Ishikawa (cell line): ENCODE results near the gene LRRC18.

Source experiments
- CEBPB ChIP-seq: IDR thresholded peaks from 2 replicates; pipeline ENCODE4 v1.6.1; 2012
- CREB1 ChIP-seq: IDR thresholded peaks from 2 replicates; pipeline ENCODE4 v1.6.1; 2012; ENCODE audit warnings: low read depth
- EGR1 ChIP-seq: IDR thresholded peaks from 2 replicates; pipeline ENCODE4 v1.6.1; 2012
- EP300 ChIP-seq: IDR thresholded peaks from 2 replicates; pipeline ENCODE4 v1.6.1; 2012; ENCODE audit warnings: borderline replicate concordance
- FOXM1 ChIP-seq: IDR thresholded peaks from 2 replicates; pipeline ENCODE4 v1.6.1; 2012; ENCODE audit warnings: low read depth, borderline replicate concordance
- NFIC ChIP-seq: IDR thresholded peaks from 2 replicates; pipeline ENCODE4 v1.6.1; 2012
- RAD21 ChIP-seq: IDR thresholded peaks from 2 replicates; pipeline ENCODE4 v1.6.1; 2012; ENCODE audit warnings: low read depth
- REST ChIP-seq: IDR thresholded peaks from 2 replicates; pipeline ENCODE4 v1.6.1; 2012; ENCODE audit warnings: low read depth, mild to moderate bottlenecking
- TAF1 ChIP-seq: IDR thresholded peaks from 2 replicates; pipeline ENCODE4 v1.6.1; 2012; ENCODE audit warnings: low read depth, mild to moderate bottlenecking
- TCF12 ChIP-seq: IDR thresholded peaks from 2 replicates; pipeline ENCODE4 v1.6.1; 2012; ENCODE audit warnings: low read depth
- TEAD4 ChIP-seq: IDR thresholded peaks from 2 replicates; pipeline ENCODE4 v1.6.1; 2012
- USF1 ChIP-seq: IDR thresholded peaks from 2 replicates; pipeline ENCODE4 v1.6.1; 2012
- YY1 ChIP-seq: IDR thresholded peaks from 2 replicates; pipeline ENCODE4 v1.6.1; 2012; ENCODE audit warnings: low read depth
- ZBTB7A ChIP-seq: IDR thresholded peaks from 2 replicates; pipeline ENCODE4 v1.6.1; 2012; ENCODE audit warnings: low read depth
- TF ChIP-seq, protein P1 (sequence below): IDR thresholded peaks from 2 replicates; pipeline ENCODE4 v1.6.1; 2012

LRRC18 gene

GRCh38 chr10:48939790-48940325, at the start of gene LRRC18:
LRRC18 (minus strand) TSS chr10:48939840; CDS start chr10:48914155, 25,685 bp downstream.
- TF ChIP-seq NFIC: no peak
- no peak for TF ChIP-seq USF1

DNA sequence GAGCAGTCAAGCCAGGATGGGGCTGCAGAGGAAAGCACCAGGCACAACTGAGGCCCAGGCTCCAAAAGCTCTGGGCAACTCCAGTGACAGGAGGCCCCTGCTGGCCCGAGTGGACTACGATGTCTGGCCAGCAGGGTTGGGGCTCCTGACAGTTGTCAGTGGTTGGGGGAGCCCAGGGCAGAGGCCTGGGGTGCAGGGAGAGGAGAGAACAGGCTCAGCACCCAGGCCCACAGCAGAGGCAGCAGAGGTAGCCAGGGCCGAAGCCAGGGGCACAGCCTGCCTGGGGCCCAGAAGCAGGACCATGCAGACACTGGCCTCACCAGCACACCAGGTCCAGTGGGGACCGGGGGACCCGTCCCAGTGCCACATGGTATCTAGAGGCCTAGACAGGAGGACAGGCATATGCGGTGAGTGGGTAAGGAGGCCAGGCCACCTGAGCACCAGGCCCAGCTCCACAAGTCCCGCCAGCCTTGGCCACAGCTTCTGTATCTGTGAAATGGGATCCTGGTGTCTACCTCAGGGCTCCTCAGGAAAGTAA, 46.0 kb upstream of the LRRC18 start:
- TF ChIP-seq REST: no peak
- TF ChIP-seq TAF1: no peak
- TF ChIP-seq, protein P1, sequence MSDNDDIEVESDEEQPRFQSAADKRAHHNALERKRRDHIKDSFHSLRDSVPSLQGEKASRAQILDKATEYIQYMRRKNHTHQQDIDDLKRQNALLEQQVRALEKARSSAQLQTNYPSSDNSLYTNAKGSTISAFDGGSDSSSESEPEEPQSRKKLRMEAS: no peak
- no peak for TF ChIP-seq CEBPB
- TF ChIP-seq CREB1: no peak
- no peak for TF ChIP-seq EP300
- no peak for TF ChIP-seq ZBTB7A

DNA sequence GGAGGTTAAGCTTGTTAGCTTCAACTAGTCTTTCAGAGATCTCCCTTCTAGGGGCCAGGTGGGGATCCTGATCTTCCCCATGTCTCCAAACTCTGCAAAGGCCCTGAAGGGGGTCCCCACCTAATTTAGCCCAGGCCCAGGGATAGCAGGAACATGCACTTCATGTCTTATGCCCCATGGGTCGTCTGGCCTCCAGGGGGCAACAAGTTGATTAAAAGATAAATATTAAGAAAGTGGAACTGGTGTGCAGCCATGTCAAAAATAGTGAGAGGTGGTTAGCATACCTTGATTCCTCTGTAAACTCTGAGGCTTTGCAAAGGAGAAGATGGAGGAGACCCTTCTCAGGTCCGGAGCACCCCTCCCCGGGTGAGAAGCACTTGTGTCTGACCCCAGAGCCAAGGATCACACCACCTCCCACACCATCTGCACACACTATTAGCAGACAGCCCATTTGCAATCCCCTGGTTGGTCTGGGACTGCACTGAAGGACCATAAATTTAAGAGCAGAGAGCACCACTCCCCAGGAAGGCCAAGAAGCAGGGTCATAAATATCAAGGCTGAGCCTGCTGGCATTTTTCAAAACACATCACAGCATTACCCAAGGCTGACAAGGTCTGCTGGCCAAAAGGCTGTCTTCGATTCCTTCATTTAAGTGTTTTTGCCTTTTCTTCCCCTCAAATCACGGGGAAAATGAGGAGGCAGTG, 44.2 kb upstream of the LRRC18 start:
- no peak for TF ChIP-seq USF1
- TF ChIP-seq ZBTB7A: no peak
- TF ChIP-seq TEAD4: no peak
- no peak for TF ChIP-seq EGR1
- no peak for TF ChIP-seq YY1
- TF ChIP-seq EP300: no peak
- no peak for TF ChIP-seq TAF1
- TF ChIP-seq RAD21: no peak

DNA sequence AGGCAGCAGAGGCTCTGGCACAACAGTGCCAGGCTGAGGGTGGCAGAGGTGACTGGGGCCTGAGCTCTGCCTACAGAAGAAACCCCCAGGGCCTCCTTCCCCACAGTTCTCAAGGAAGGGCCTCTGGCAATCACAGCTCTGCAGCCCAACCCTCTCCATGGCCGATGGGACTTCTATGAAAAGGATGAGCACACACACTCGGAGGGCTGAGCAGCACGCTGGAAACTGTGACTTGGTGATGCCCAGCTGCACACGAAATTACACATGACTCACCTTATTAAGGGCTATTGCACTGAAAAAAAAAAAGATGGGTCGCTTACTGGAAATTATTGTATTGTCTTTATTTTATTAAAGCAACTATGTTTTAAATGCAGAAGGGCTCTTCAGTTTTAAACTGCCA, 42.9 kb upstream of the LRRC18 start:
- TF ChIP-seq USF1 (no peak), REST (no peak), EGR1 (no peak)

DNA sequence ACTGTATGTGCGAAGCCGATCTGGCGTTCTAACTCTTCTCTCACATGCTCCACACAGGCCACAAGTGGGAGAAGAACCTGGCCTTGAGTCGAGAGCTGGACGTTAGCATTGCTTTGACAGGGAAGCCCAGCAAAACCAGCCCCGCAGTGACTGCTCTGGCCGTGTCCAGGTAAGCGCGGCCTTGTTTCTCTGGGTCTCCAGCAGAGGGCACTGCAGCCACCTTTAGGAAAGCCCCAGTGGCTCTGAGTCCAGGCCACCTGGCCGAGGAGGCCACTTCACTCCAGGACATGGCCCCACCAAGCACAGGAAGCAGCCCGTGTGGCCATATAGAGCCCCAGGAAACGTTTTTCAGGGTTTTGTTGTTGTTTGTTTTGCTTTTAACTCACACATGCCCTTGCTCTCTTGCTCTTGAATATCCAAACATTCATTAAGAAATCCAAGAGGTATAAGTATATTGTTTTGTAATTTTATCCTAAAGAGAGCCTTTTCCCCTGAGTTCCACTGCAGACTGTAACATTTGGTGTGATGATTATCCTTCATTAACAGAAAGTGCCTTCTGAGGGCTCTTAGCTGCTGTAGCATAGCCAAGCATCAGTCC, 41.8 kb upstream of the LRRC18 start:
- TF ChIP-seq CEBPB: no peak
- no peak for TF ChIP-seq TCF12
- TF ChIP-seq NFIC: no peak
- peak; percentile 89 for TF ChIP-seq RAD21
- no peak for TF ChIP-seq TAF1
- TF ChIP-seq CREB1: no peak

- TF ChIP-seq YY1: no peak
- TF ChIP-seq EP300: no peak
- no peak for TF ChIP-seq CREB1
- TF ChIP-seq REST: no peak
- TF ChIP-seq USF1: no peak
- TF ChIP-seq RAD21: no peak
- no peak for TF ChIP-seq TCF12
- no peak for TF ChIP-seq EGR1
- TF ChIP-seq TAF1: no peak
- no peak for TF ChIP-seq ZBTB7A
- TF ChIP-seq FOXM1: no peak
- no peak for TF ChIP-seq NFIC
- TF ChIP-seq CEBPB: no peak
- TF ChIP-seq, protein P1: no peak
Observed at GRCh38 chr10:48978318-48978717, 38.7 kb upstream of the LRRC18 start.
